ENCODE data around the gene CALHM6. TPM values are rescaled to one million over a fixed set of nuclear protein-coding genes. Genes with fewer than 3 reads are reported as not detected.

Gene CALHM6
- polyA plus RNA-seq, 3 donors = 47.7 to 367 (median 261) TPM

GRCh38 chr6:116413357-116413756 lies 47.8 kb upstream of the CALHM6 start:
- Histone ChIP-seq H3K9me3 (replicated peaks in 1 of 2; ENCODE audit: control insufficient read depth in 1 of 2, insufficient read depth in 1 of 2, low read length in 2 of 2) (no peaks in the 10 kb centered on the region), H3K4me3 (replicated peaks in 1 of 3; ENCODE audit: low read depth in 2 of 3, low read length in 3 of 3) (no peak overlapping the region), H4K20me1 (ENCODE audit: insufficient read depth, low read length) (peaks cover 61% of the 10 kb centered on the region), H3K27me3 (ENCODE audit: control insufficient read depth in 2 of 2, insufficient read depth in 2 of 2, low read length in 2 of 2) (no peaks in the 10 kb centered on the region), H3K9ac (ENCODE audit: insufficient read depth, low read length, poor library complexity, severe bottlenecking) (no peak overlapping the region), H3K27ac (ENCODE audit: low read depth in 1 of 2, low read length in 2 of 2) (no peak overlapping the region), H3K4me1 (ENCODE audit: control insufficient read depth in 1 of 2, insufficient read depth in 2 of 2, low read length in 2 of 2) (peaks cover 21 to 27% of the 10 kb centered on the region in 2 donors), H2AFZ (ENCODE audit: insufficient read depth, low read depth, low read length, poor library complexity, severe bottlenecking) (no peak overlapping the region), H3K4me2 (replicated peaks; ENCODE audit: extremely low read depth, low read length, poor library complexity, severe bottlenecking) (no peak overlapping the region), H3K79me2 (ENCODE audit: insufficient read depth, low read length) (peaks cover 39% of the 10 kb centered on the region), H3K36me3 (replicated peaks in 1 of 2; ENCODE audit: control insufficient read depth in 1 of 2, insufficient read depth in 2 of 2, low read length in 2 of 2) (peaks cover 0 to 3% of the 10 kb centered on the region in 2 donors)
- no CpG with 5 or more reads among the region's 1 CpG for WGBS (ENCODE audit: insufficient coverage)
- Mint-ChIP-seq H3K4me1 (peaks cover 32% of the 10 kb centered on the region), H3K27ac (no peak overlapping the region), H3K36me3 (peaks cover 17 to 20% of the 10 kb centered on the region in 2 donors), H3K27me3 (ENCODE audit: low read depth in 3 of 3) (peaks cover 0 to 1% (median 0%) of the 10 kb centered on the region in 3 donors), H3K4me3 (no peak overlapping the region), H3K9me3 (peaks cover 0 to 4% (median 0%) of the 10 kb centered on the region in 7 donors)
- TF ChIP-seq CTCF (IDR thresholded peaks at IDR 0.05) = no peak
- DNase-seq = no peak
- intact Hi-C loops (cut with micrococcal nuclease) = no loop called here

- TF ChIP-seq CTCF (IDR thresholded peaks at IDR 0.05) = no peak
- H3K79me2 ChIP-seq (ENCODE audit: insufficient read depth, low read length) = peaks cover 31% of the 10 kb centered on the region
- Mint-ChIP-seq H3K27me3 (ENCODE audit: low read depth in 3 of 3) (no peaks in the 10 kb centered on the region), H3K4me1 (peaks cover 6% of the 10 kb centered on the region), H3K36me3 (peaks cover 19 to 25% of the 10 kb centered on the region in 2 donors), H3K9me3 (peaks cover 0 to 4% (median 0%) of the 10 kb centered on the region in 7 donors), H3K27ac (no peak overlapping the region), H3K4me3 (no peak overlapping the region)
- H3K4me1 ChIP-seq (ENCODE audit: control insufficient read depth in 1 of 2, insufficient read depth in 2 of 2, low read length in 2 of 2) = no peaks in the 10 kb centered on the region
- no peak overlapping the region for H3K4me3 ChIP-seq (replicated peaks in 1 of 3; ENCODE audit: low read depth in 2 of 3, low read length in 3 of 3)
- no peaks in the 10 kb centered on the region for H3K27me3 ChIP-seq (ENCODE audit: control insufficient read depth in 2 of 2, insufficient read depth in 2 of 2, low read length in 2 of 2)
- H4K20me1 ChIP-seq (ENCODE audit: insufficient read depth, low read length) = peaks cover 57% of the 10 kb centered on the region
- no peak overlapping the region for H3K9ac ChIP-seq (ENCODE audit: insufficient read depth, low read length, poor library complexity, severe bottlenecking)
- H3K27ac ChIP-seq (ENCODE audit: low read depth in 1 of 2, low read length in 2 of 2) = no peak overlapping the region
- DNase-seq = no peak
- intact Hi-C loops (cut with micrococcal nuclease) = no loop called here
- WGBS (ENCODE audit: insufficient coverage) = 100% methylated on average over 1 of the region's 3 CpGs
- H2AFZ ChIP-seq (ENCODE audit: insufficient read depth, low read depth, low read length, poor library complexity, severe bottlenecking) = no peak overlapping the region
- H3K9me3 ChIP-seq (replicated peaks in 1 of 2; ENCODE audit: control insufficient read depth in 1 of 2, insufficient read depth in 1 of 2, low read length in 2 of 2) = no peaks in the 10 kb centered on the region
- no peaks in the 10 kb centered on the region for H3K36me3 ChIP-seq (replicated peaks in 1 of 2; ENCODE audit: control insufficient read depth in 1 of 2, insufficient read depth in 2 of 2, low read length in 2 of 2)
- no peak overlapping the region for H3K4me2 ChIP-seq (replicated peaks; ENCODE audit: extremely low read depth, low read length, poor library complexity, severe bottlenecking)
These were observed 43.5 kb upstream of the CALHM6 start for GRCh38 chr6:116417661-116418060.
